Ectodermal cell (in vitro differentiated cells): Measurements from ENCODE around the gene PERP.

Experiments used
- H3K27ac ChIP-seq: 2 replicates; pipeline ENCODE4 v1.7.0; 2013; ENCODE audit warnings: mild to moderate bottlenecking, low read depth, low read length; ENCODE audit not compliant: insufficient read depth, poor library complexity, severe bottlenecking
- H3K27me3 ChIP-seq: 2 replicates; pipeline ENCODE4 v1.7.0; 2013; ENCODE audit warnings: mild to moderate bottlenecking, low read length; ENCODE audit not compliant: insufficient read depth, control insufficient read depth, poor library complexity, severe bottlenecking
- H3K36me3 ChIP-seq: one replicate; pipeline ENCODE4 v1.7.0; 2013; ENCODE audit warnings: low read length; ENCODE audit not compliant: control insufficient read depth, insufficient read depth
- H3K4me1 ChIP-seq: one replicate; pipeline ENCODE4 v1.7.0; 2013; ENCODE audit warnings: low read length; ENCODE audit not compliant: control insufficient read depth, insufficient read depth
- H3K4me3 ChIP-seq: 2 replicates; pipeline ENCODE4 v1.7.0; 2013; ENCODE audit warnings: low read depth, low read length, control low read depth; ENCODE audit not compliant: insufficient read depth
- H3K9me3 ChIP-seq: 2 replicates; pipeline ENCODE4 v1.7.0; 2013; ENCODE audit warnings: mild to moderate bottlenecking, low read length, moderate library complexity; ENCODE audit not compliant: control insufficient read depth
- WGBS, 2 experiments: methylation state at CpG; one replicate each; pipeline ENCODE4 v1.1.7; 2013; ENCODE audit warnings: missing lambda C conversion rate in 2 of 2; 5-methylcytosine and 5-hydroxymethylcytosine counted together

PERP gene

GRCh38 chr6:138063726-138064125 lies 43.5 kb downstream of the PERP start:
- no peaks in the 10 kb centered on the region for H3K9me3 ChIP-seq
- no peak overlapping the region for H3K27ac ChIP-seq
- no peaks in the 10 kb centered on the region for H3K36me3 ChIP-seq
- 90 to 99% methylated on average over 2 of the region's 2 CpGs for WGBS, 2 experiments
- H3K4me1 ChIP-seq = no peaks in the 10 kb centered on the region
- H3K4me3 ChIP-seq = no peak overlapping the region
- H3K27me3 ChIP-seq = no peaks in the 10 kb centered on the region

- no peaks in the 10 kb centered on the region for H3K4me1 ChIP-seq
- H3K4me3 ChIP-seq = no peak overlapping the region
- H3K27me3 ChIP-seq = no peaks in the 10 kb centered on the region
- no peaks in the 10 kb centered on the region for H3K9me3 ChIP-seq
- no peaks in the 10 kb centered on the region for H3K36me3 ChIP-seq
- H3K27ac ChIP-seq = no peak overlapping the region
- 80% methylated on average over 1 of the region's 1 CpG; no CpG with 5 or more reads in 1 of the 2 experiments for WGBS, 2 experiments
Observed at GRCh38 chr6:138054982-138055381, 52.2 kb downstream of the PERP start.

DNA sequence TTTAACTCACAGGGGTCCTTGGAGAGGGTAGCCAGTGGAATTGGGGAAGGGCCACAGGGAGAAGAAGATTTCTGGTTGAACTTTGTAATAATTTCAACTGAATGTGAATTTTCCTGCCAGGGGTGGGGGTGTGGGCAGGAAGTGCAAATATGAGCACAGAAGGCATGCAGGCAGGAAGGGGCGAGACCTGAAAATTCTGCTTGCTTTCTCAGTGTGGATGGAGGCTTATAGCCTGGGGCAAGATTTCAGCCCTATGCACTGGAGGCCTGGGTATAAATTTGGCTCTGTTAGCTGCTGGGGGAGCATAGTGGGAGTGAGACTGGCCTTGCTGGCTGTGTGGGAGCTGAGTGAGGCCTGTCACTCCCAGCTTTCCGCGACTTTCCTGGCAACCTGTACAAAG lies 54.4 kb downstream of the PERP start:
- H3K4me3 ChIP-seq = no peak overlapping the region
- no peaks in the 10 kb centered on the region for H3K9me3 ChIP-seq
- H3K27me3 ChIP-seq = no peaks in the 10 kb centered on the region
- no peaks in the 10 kb centered on the region for H3K4me1 ChIP-seq
- no peak overlapping the region for H3K27ac ChIP-seq
- 89 to 96% methylated on average over 3 of the region's 3 CpGs for WGBS, 2 experiments
- H3K36me3 ChIP-seq = no peaks in the 10 kb centered on the region

DNA sequence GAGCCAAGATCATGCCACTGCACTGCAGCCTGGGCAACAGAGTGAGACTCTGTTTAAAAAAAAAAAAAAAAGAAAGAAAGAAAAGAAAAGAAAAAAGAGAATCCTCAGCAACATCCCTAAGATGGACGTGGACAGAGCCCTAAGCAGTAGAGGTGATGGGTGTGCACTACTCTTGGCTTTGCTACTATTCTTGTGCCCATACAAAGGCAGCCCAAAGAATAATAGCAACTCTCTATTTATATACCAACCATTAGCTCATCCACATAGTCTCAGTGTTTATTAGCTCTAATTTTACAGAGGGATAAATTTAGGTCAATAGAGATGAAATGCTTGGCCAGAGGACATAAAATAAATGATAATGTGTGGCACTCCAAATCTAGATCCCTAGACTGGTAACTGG lies 62.2 kb downstream of the PERP start:
- no peaks in the 10 kb centered on the region for H3K4me1 ChIP-seq
- H3K9me3 ChIP-seq = no peaks in the 10 kb centered on the region
- no peaks in the 10 kb centered on the region for H3K36me3 ChIP-seq
- H3K27ac ChIP-seq = no peak overlapping the region
- no peaks in the 10 kb centered on the region for H3K27me3 ChIP-seq
- H3K4me3 ChIP-seq = no peak overlapping the region
- WGBS, 2 experiments = 83 to 92% methylated on average over 1 of the region's 1 CpG

DNA sequence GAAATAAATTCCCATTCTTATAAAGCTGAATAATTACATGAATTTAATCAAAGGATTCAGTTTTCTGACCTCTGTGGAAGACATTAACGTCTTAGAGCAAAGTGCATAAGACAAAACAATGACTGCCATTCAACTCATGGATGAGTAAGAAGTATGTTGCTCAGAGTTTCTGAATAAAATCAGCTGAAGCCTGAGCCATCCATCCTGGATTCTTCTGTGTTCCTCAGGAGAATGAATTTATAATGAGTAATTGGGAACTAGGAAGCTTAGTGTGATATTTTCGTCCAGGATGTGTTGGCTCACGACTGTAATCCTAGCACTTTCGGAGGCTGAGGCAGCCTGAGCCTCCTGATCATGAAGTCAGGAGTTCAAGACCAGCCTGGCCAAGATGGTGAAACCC lies 62.8 kb downstream of the PERP start:
- Histone ChIP-seq H3K27me3 (no peaks in the 10 kb centered on the region), H3K4me3 (no peak overlapping the region), H3K4me1 (no peaks in the 10 kb centered on the region), H3K27ac (no peak overlapping the region), H3K9me3 (no peaks in the 10 kb centered on the region), H3K36me3 (no peaks in the 10 kb centered on the region)
- WGBS, 2 experiments = 92 to 93% methylated on average over 4 of the region's 4 CpGs
